Kidney tubule cell (primary cell): ENCODE measurements around the gene TNRC6A.
"Not testable (repeated sequence)": the region's sequence is repeated elsewhere in the genome, so short reads cannot be mapped to it uniquely, and the experiment has no call there.

Experiments used
- DNase-seq: peaks from one replicate; pipeline ENCODE4 v3.0.0-alpha.2; 2018; ENCODE audit warnings: low spot score

TNRC6A gene

GRCh38 chr16:24728011-24728410, 1.4 kb upstream of the TNRC6A start:
- no peak for DNase-seq

GRCh38 chr16:24728891-24729242, 584 bp upstream of the TNRC6A start:
- no peak for DNase-seq

- DNase-seq: no peak
These were observed 732 bp downstream of the TNRC6A start for GRCh38 chr16:24729951-24730815.

GRCh38 chr16:24730914-24731313, 1.5 kb downstream of the TNRC6A start:
- DNase-seq: no peak

GRCh38 chr16:24731722-24732419, 2.4 kb downstream of the TNRC6A start:
- no peak for DNase-seq

- DNase-seq: no peak
These were observed 4.9 kb downstream of the TNRC6A start for GRCh38 chr16:24734382-24734781.

- DNase-seq: no peak
These were observed 7.3 kb downstream of the TNRC6A start for GRCh38 chr16:24736758-24737157.

- peak; percentile 35 for DNase-seq
These were observed 8.0 kb downstream of the TNRC6A start for GRCh38 chr16:24737391-24737871.

- DNase-seq: no peak
These were observed 8.6 kb downstream of the TNRC6A start for GRCh38 chr16:24737916-24738594.

- DNase-seq: no peak
These were observed 9.4 kb downstream of the TNRC6A start for GRCh38 chr16:24738895-24739294.

GRCh38 chr16:24741862-24742261, 12.4 kb downstream of the TNRC6A start:
- DNase-seq: no peak

- not testable (repeated sequence) for DNase-seq
These were observed 13.2 kb downstream of the TNRC6A start for GRCh38 chr16:24742610-24743009.

GRCh38 chr16:24745391-24745790, 15.9 kb downstream of the TNRC6A start:
- DNase-seq: no peak

GRCh38 chr16:24745791-24746190, 16.3 kb downstream of the TNRC6A start:
- DNase-seq: no peak

GRCh38 chr16:24747441-24747840, 18.0 kb downstream of the TNRC6A start:
- no peak for DNase-seq

- peak; percentile 88 for DNase-seq
These were observed 18.8 kb downstream of the TNRC6A start for GRCh38 chr16:24748242-24748641.

- no peak for DNase-seq
These were observed 19.9 kb downstream of the TNRC6A start for GRCh38 chr16:24749310-24749709.

- not testable (repeated sequence) for DNase-seq
These were observed 20.4 kb downstream of the TNRC6A start for GRCh38 chr16:24749872-24750271.

- no peak for DNase-seq
These were observed 23.5 kb downstream of the TNRC6A start for GRCh38 chr16:24753000-24753399.

GRCh38 chr16:24753437-24753836, 24.0 kb downstream of the TNRC6A start:
- DNase-seq: peak; percentile 47

GRCh38 chr16:24754543-24754942, 25.1 kb downstream of the TNRC6A start:
- no peak for DNase-seq

- DNase-seq: no peak
These were observed 25.9 kb downstream of the TNRC6A start for GRCh38 chr16:24755201-24755874.
